ENCODE measurements around the gene NSMF. TPM values are rescaled to one million over a fixed set of nuclear protein-coding genes. Genes with fewer than 3 reads are reported as not detected.

The NSMF gene
- polyA plus RNA-seq, 1 donor (not counting 4 experiments of a cell fraction or from before 2014, with no cell fraction given): 29.5 TPM

GRCh38 chr9:137402746-137403145, 56.4 kb downstream of the NSMF start:
- H3K79me2 ChIP-seq (ENCODE audit: control insufficient read depth, insufficient read depth, low read length): no peaks in the 10 kb centered on the region
- no peak for DNase-seq (ENCODE audit: low read depth, low spot score)
- H3K27ac ChIP-seq (ENCODE audit: control insufficient read depth, insufficient read depth, low read length): no peak overlapping the region
- no peak overlapping the region for H3K4me2 ChIP-seq (ENCODE audit: control insufficient read depth, extremely low read depth, insufficient read depth, low read depth, low read length)
- no peak overlapping the region for H3K4me3 ChIP-seq (ENCODE audit: control insufficient read depth in 2 of 3, extremely low read depth in 1 of 3, insufficient read depth in 2 of 3, low read depth in 1 of 3, low read length in 3 of 3)
- dilution Hi-C loops (cut with MboI; ENCODE audit: extremely low pct_ligation_motif_present, low sequenced_read_pairs): no loop called here
- TF ChIP-seq, protein P1, sequence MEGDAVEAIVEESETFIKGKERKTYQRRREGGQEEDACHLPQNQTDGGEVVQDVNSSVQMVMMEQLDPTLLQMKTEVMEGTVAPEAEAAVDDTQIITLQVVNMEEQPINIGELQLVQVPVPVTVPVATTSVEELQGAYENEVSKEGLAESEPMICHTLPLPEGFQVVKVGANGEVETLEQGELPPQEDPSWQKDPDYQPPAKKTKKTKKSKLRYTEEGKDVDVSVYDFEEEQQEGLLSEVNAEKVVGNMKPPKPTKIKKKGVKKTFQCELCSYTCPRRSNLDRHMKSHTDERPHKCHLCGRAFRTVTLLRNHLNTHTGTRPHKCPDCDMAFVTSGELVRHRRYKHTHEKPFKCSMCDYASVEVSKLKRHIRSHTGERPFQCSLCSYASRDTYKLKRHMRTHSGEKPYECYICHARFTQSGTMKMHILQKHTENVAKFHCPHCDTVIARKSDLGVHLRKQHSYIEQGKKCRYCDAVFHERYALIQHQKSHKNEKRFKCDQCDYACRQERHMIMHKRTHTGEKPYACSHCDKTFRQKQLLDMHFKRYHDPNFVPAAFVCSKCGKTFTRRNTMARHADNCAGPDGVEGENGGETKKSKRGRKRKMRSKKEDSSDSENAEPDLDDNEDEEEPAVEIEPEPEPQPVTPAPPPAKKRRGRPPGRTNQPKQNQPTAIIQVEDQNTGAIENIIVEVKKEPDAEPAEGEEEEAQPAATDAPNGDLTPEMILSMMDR (optimal IDR thresholded peaks at IDR 0.05 in 1 of 3, IDR thresholded peaks at IDR 0.05 in 1 of 3, conservative IDR thresholded peaks at IDR 0.05 in 1 of 3; ENCODE audit: extremely low read depth in 1 of 3, insufficient read depth in 2 of 3, low read length in 3 of 3): no peak
- no peak for TF ChIP-seq EZH2 (IDR thresholded peaks at IDR 0.05; ENCODE audit: low read length)
- H3K4me1 ChIP-seq (ENCODE audit: control insufficient read depth, extremely low read depth, insufficient read depth, low read length): peaks cover 2% of the 10 kb centered on the region
- no peak overlapping the region for H2AFZ ChIP-seq (ENCODE audit: control insufficient read depth, low read length)
- H3K36me3 ChIP-seq (ENCODE audit: control insufficient read depth in 2 of 2, extremely low read depth in 1 of 2, insufficient read depth in 2 of 2, low read length in 2 of 2): no peaks in the 10 kb centered on the region
- peaks cover 14% of the 10 kb centered on the region for H3K27me3 ChIP-seq (ENCODE audit: control insufficient read depth, extremely low read depth, insufficient read depth, low read length)
- no peak overlapping the region for H3K9ac ChIP-seq (ENCODE audit: control insufficient read depth, extremely low read depth, insufficient read depth, low read length)
- no peaks in the 10 kb centered on the region for H4K20me1 ChIP-seq (ENCODE audit: control insufficient read depth, extremely low read depth, insufficient read depth, low read length)
- FAIRE-seq: no peak
- no peaks in the 10 kb centered on the region for H3K9me3 ChIP-seq (ENCODE audit: control insufficient read depth, low read depth, low read length)
- no peaks in the 10 kb centered on the region for H3K9me1 ChIP-seq (ENCODE audit: control insufficient read depth, extremely low read depth, insufficient read depth, low read length)

DNA sequence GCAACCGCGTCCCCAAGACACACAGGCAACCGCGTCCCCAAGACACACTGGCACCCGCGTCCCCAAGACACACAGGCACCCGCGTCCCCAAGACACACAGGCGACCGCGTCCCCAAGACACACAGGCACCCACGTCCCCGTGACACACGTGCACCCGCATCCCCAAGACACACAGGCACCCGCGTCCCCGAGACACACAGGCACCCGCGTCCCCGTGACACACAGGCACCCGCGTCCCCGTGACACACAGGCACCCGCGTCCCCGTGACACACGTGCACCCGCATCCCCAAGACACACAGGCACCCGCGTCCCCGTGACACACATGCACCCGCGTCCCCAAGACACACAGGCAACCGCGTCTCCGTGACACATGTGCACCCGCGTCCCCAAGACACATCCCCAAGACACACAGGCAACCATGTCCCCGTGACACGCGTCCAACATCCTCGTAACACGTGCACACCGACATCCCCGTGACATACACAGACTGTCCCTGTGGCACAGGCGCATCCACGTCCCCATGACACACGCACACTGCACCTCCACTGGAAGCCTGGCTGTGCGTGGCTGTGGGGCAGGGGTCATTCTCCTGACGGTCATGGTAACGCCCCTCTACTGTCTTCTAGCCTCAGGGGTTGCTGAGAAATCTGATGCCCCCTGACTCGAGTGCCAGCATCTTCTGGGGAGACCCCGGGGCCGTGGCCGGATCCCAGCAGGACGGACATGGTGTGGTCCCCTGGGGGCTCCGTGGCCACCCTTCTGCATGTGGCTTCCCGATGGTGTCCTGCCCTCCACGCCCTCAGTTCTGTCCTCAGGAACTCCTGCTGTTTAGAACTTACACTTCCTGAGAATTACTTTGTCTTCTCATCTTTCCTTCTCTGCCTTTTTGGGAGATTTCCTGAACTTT, 60.3 kb downstream of the NSMF start:
- DNase-seq (ENCODE audit: low read depth, low spot score) (no peak), FAIRE-seq (no peak)
- H3K36me3 ChIP-seq (ENCODE audit: control insufficient read depth in 2 of 2, extremely low read depth in 1 of 2, insufficient read depth in 2 of 2, low read length in 2 of 2): no peaks in the 10 kb centered on the region
- H3K27ac ChIP-seq (ENCODE audit: control insufficient read depth, insufficient read depth, low read length): no peak overlapping the region
- H2AFZ ChIP-seq (ENCODE audit: control insufficient read depth, low read length): no peak overlapping the region
- no peaks in the 10 kb centered on the region for H3K27me3 ChIP-seq (ENCODE audit: control insufficient read depth, extremely low read depth, insufficient read depth, low read length)
- no peaks in the 10 kb centered on the region for H3K9me1 ChIP-seq (ENCODE audit: control insufficient read depth, extremely low read depth, insufficient read depth, low read length)
- dilution Hi-C loops (cut with MboI; ENCODE audit: extremely low pct_ligation_motif_present, low sequenced_read_pairs): no loop called here
- no peaks in the 10 kb centered on the region for H3K79me2 ChIP-seq (ENCODE audit: control insufficient read depth, insufficient read depth, low read length)
- TF ChIP-seq, protein P1 (optimal IDR thresholded peaks at IDR 0.05 in 1 of 3, IDR thresholded peaks at IDR 0.05 in 1 of 3, conservative IDR thresholded peaks at IDR 0.05 in 1 of 3; ENCODE audit: extremely low read depth in 1 of 3, insufficient read depth in 2 of 3, low read length in 3 of 3): no peak
- no peak for TF ChIP-seq EZH2 (IDR thresholded peaks at IDR 0.05; ENCODE audit: low read length)
- no peak overlapping the region for H3K9ac ChIP-seq (ENCODE audit: control insufficient read depth, extremely low read depth, insufficient read depth, low read length)
- no peaks in the 10 kb centered on the region for H3K4me1 ChIP-seq (ENCODE audit: control insufficient read depth, extremely low read depth, insufficient read depth, low read length)
- H4K20me1 ChIP-seq (ENCODE audit: control insufficient read depth, extremely low read depth, insufficient read depth, low read length): no peaks in the 10 kb centered on the region
- H3K4me2 ChIP-seq (ENCODE audit: control insufficient read depth, extremely low read depth, insufficient read depth, low read depth, low read length): no peak overlapping the region
- H3K9me3 ChIP-seq (ENCODE audit: control insufficient read depth, low read depth, low read length): no peaks in the 10 kb centered on the region
- no peak overlapping the region for H3K4me3 ChIP-seq (ENCODE audit: control insufficient read depth in 2 of 3, extremely low read depth in 1 of 3, insufficient read depth in 2 of 3, low read depth in 1 of 3, low read length in 3 of 3)

Data from keratinocyte (primary cell).